GM18511 (cell line): Measurements from ENCODE around the gene REM2.

ENCODE experiments used
- ATAC-seq: cut with Tn5 transposase; IDR thresholded peaks from one replicate; pipeline ENCODE4 v1.9.1; 2021; ENCODE audit warnings: mild to moderate bottlenecking, moderate library complexity; ENCODE audit not compliant: unreplicated experiment

REM2 gene

DNA sequence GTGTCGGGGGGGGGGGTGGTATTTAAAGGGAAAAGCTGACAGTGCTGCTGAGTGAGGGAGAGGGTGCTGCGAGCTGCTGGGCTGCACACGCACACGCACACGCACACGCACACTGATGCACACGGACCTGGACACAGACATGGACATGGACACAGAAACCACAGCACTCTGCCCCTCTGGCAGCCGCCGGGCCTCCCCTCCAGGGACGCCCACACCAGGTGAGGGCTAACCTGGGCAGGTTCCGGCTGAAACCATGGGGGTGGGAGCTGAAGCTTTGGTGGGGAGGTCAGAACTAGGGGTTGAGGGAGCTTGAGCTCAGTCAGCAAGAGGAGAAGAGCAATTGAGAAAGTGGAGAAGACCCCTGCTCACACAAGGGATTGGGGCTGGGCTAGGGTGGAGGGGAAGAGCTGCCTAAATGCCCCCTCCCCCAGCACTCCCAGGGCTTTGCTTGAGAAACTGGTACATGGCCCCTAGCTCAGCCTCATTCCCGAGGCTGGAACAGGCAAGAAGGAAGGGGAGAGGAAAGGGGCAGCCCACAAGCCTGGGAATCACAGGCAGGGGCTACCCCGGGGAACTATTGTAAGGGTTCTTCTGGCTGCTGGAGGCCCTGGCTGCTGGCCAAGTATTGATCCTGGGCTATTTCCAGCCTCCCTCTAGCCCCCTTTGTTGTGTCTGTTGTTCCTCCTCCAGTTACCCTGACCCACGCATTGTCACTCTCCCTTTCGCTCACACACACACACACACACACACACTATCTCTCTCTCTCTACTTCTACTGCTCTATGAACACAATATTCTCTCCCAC, at the start of gene REM2:
TSS of gene REM2 (plus strand) at position 50 of the 804 bp plus-strand sequence. CDS start at position 116, 66 bp downstream.
- ATAC-seq = no peak

GRCh38 chr14:22835505-22835904, 47.5 kb upstream of the REM2 start:
- no peak for ATAC-seq

- no peak for ATAC-seq
Measured at GRCh38 chr14:22836301-22837113, 46.5 kb upstream of the REM2 start, which contains the start of gene MMP14. Gene MMP14, plus strand, starts transcription at chr14:22836585. Its CDS starts 233 bp downstream, at chr14:22836818.

DNA sequence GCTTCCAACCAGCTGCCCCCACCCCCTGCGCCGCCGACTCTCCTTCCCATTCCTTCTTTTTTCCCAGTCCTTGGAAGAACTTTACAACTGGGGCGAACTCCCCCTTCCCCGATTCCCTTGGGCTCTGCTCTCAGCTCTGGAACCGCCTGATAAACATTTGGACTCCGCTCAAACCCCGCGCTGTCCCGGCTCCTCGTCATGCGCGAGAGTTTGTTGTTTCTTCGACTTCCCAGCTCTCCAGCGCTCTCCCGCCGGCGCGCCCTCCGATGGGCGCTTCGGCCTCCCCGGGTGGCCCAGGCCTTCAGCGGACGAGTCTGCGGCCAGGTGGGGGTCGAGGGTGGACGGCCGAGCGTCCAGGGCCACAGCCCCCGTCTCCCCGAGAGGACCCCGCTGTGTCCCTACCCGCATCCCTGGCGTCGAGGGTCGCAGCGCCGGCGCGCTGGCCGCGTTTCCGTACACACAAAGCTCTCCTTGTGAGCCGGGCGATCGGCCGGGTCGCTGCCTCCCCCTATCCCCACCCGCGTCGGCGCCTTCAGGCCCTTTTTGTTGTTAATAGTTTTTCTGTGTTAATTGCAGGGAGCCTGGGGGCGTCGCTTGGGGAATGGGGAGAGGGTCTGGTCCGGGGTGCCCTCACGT, 45.8 kb upstream of the REM2 start:
- no peak for ATAC-seq

DNA sequence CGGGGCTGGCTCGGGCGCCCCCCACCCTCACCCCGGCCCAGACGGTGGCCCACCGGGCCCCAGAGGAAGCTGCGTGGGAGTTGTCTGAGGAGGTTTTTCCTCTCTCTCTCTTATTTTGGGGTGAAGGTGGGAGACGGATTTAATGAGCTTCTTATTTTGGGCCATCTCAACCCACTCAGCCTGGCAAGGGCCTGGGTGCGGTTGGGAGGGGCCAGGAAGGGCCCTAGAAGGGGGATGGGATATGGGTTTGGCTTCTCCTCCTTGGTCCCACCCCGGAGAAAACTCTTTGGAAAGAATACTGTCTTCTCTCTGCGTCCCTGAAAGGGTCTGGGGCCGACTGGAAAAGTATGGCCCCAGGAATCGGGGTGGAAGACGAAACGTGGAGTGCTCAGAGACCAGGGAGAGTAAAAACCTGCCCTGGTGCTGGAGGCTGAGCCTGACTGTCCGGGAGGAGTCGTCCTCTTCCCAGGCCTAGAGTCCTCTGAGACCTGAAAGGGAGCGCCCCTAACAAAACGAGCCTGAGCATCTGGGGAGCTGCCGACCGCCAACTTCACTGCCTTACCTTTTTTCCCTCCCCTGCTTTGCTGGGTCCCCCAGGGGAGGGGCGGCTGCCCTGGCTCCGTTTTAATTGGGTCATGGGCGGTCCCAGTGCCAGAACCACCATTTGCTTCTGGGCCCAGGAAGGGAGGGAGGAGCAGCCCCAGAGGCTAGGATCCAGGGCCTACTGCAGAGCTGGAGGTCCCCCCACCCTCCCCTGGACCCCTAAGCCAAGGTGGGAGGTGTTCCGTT, 45.1 kb upstream of the REM2 start:
- no peak for ATAC-seq

- ATAC-seq = no peak
Measured at GRCh38 chr14:22838631-22839041, 44.4 kb upstream of the REM2 start.

DNA sequence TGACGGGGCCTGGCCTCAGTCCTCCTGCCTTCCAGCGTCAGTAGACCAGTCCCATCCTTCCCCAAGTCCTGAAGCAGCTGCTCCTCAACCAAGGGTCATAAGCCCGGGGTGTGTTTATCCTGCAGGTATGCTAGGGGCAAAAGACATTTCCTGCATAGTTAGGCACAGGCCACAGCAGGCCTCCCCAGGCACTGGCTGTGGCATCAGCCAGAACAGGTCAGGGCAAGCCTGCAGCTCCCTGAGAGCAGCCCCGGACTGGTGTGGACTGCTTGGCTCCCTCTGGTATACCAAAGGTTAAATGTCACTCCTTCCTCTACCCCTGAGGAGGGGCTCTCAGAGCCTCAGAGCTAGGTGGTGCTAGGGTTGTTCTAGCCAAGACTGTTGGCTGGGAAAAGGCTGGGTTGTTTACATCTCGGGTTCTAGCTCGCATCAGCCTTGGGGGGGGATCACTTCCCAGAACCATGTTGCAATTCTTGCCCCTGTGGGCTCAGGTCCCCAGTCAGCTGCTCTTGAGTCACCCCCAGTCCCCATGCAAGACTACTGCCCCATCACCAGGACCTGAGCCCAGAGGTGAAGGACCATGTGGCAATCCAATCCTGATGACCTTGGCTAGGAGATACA, 43.8 kb upstream of the REM2 start:
- ATAC-seq = no peak

GRCh38 chr14:22841311-22841710, 41.7 kb upstream of the REM2 start:
- ATAC-seq = no peak

DNA sequence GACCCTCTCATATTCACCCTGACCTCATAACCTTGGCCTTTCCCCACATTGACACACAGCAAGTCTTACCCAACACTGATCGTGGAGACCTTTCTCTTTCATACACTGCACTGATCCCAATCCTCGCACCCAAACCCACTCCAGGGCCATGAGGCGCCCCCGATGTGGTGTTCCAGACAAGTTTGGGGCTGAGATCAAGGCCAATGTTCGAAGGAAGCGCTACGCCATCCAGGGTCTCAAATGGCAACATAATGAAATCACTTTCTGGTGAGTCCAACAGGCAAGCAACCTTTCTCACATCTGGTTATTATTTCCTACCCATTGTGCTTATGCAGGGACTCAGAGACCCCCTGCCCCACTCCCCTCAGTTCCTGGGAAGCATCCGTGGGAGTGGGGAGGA, 41.3 kb upstream of the REM2 start:
- no peak for ATAC-seq

DNA sequence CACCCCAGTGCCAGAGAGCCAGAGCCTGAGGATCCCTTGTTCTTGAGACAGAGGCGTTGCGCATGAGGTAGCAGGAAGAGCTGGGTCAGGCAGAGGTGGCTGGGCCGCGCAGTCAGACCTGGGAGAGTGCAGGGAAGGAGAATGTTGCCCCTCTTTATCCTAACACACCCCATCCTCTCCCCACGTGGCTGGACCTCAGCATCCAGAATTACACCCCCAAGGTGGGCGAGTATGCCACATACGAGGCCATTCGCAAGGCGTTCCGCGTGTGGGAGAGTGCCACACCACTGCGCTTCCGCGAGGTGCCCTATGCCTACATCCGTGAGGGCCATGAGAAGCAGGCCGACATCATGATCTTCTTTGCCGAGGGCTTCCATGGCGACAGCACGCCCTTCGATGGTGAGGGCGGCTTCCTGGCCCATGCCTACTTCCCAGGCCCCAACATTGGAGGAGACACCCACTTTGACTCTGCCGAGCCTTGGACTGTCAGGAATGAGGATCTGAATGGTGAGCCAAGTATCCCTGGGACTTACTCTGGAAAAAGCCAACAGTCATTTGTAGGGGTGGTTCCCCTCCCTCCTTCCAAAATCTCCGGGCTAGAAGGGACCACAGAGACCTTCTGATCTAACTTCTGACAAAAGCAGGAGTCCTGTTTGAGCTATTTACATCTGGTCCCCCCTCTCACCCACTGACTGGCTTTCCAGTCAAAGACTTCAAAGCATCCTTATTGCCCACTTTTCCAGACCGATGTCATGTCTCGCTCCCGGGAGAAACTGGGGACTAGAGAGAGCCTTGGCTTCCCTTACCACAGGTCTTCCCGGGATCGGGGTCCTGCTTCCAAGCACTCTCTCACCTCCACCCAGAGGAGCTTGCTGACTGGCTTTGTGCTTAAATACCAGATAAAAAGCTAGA, 40.6 kb upstream of the REM2 start:
- ATAC-seq = no peak

DNA sequence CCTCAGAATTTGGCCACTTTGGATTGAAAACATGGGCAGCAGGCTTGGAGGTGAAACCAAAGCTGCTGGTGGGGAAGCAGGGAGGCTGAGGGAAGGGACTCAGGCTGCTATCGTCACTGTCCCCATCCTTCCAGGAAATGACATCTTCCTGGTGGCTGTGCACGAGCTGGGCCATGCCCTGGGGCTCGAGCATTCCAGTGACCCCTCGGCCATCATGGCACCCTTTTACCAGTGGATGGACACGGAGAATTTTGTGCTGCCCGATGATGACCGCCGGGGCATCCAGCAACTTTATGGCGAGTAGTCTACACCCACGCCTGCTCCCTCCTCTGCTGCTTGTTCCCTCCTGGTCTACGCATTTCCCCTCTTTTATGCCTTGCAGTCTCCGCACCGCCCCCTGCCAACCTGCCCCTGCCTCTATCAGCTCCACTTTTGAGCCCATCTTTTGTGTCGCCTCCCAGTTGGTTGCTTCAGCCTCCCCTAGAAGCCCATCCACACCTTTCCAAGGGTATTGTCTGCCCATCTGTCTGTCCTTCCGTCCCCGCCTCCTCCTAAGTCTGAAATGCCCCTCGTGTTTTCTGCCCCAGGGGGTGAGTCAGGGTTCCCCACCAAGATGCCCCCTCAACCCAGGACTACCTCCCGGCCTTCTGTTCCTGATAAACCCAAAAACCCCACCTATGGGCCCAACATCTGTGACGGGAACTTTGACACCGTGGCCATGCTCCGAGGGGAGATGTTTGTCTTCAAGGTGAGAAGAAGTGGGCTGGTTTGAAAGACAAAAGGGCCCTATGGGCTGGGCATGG, 39.7 kb upstream of the REM2 start:
- no peak for ATAC-seq

GRCh38 chr14:22844221-22845102, 38.6 kb upstream of the REM2 start:
- ATAC-seq = no peak

GRCh38 chr14:22845103-22845394, 38.0 kb upstream of the REM2 start:
- no peak for ATAC-seq

- no peak for ATAC-seq
Measured at GRCh38 chr14:22845821-22846625, 37.0 kb upstream of the REM2 start.

GRCh38 chr14:22846811-22847307, 36.2 kb upstream of the REM2 start:
- no peak for ATAC-seq

DNA sequence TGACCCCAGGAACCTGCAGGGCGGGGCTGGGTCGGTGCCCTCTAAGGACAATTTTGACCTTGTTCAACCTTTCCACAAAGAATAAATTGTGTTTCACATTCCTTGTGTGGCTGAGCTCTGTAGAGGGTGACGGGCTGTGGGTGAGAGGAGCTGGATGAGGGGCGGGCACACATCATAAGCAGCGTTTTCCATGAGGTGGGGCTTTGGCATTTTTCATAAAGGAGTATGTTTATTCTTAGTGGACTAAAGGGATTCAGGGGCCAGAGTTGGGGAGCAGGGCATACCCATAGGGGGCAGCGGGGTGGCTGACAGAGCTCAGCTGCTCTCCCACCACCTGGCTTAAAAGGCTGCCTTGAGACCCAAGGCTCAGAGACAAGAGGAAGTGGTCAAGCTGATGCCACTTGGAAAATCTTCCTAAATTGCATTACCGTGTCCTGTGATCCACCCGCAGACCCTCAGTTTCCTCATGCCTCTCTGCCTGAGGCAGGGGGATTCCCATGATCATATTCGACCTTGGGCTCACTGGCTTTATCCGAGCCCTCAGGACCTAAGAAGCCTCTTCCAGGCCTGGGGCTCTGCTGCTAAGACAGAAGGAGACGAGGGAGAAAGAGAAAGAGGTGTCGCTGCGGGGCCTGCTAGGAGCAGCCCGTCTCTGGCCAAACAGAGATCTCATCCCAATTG, 35.2 kb upstream of the REM2 start:
- no peak for ATAC-seq
